Effector memory CD4-positive, alpha-beta T cell (primary cell): Measurements from ENCODE around the gene MDFIC.
A peak's percentile ranks its signal among the peaks of the same experiment; 100 is the strongest.

Experiments used
- DNase-seq, 3 donors: peaks; one replicate each; pipeline ENCODE4 v3.0.0-alpha.2; 2020
- H3K27ac ChIP-seq: 2 replicates; pipeline ENCODE4 v1.7.0; 2013; ENCODE audit warnings: mild to moderate bottlenecking, low read length, moderate library complexity; ENCODE audit not compliant: insufficient read depth, poor library complexity, severe bottlenecking
- H3K27me3 ChIP-seq: replicated peaks from 2 replicates; pipeline ENCODE4 v1.7.0; 2013; ENCODE audit warnings: mild to moderate bottlenecking, low read length; ENCODE audit not compliant: insufficient read depth, control insufficient read depth, poor library complexity, severe bottlenecking
- H3K36me3 ChIP-seq: 2 replicates; pipeline ENCODE4 v1.7.0; 2013; ENCODE audit warnings: mild to moderate bottlenecking, low read length, moderate library complexity; ENCODE audit not compliant: control insufficient read depth, insufficient read depth
- H3K4me1 ChIP-seq: 2 replicates; pipeline ENCODE4 v1.7.0; 2013; ENCODE audit warnings: low read length, mild to moderate bottlenecking; ENCODE audit not compliant: control insufficient read depth, insufficient read depth, poor library complexity, severe bottlenecking
- H3K4me3 ChIP-seq: 2 replicates; pipeline ENCODE4 v1.7.0; 2013; ENCODE audit warnings: low read length, low read depth, mild to moderate bottlenecking; ENCODE audit not compliant: insufficient read depth, poor library complexity, severe bottlenecking
- H3K9me3 ChIP-seq: 2 replicates; pipeline ENCODE4 v1.7.0; 2013; ENCODE audit warnings: mild to moderate bottlenecking, low read length, moderate library complexity; ENCODE audit not compliant: control insufficient read depth

MDFIC gene

DNA sequence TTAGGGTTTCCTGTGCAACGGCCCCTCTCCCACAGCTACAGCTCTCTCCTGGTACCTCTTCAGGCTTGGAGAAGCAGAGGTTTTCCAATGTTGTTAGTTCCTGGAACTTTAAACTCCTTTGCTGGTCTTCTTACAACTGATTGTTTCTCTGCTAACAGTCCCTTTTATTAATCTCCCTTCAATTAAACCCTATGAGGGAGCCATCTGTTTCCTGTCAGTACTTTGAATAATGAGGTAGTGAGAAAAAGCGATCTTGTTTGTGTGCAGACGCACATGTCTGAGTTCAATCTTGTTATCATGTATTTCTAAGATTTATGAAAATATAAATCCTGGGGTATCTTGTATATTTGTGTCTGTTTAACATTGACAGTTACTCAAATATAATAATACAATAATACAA, 102.4 kb downstream of the MDFIC start:
- Histone ChIP-seq H3K27me3 (no peaks in the 10 kb centered on the region), H3K4me1 (peaks cover 3% of the 10 kb centered on the region), H3K36me3 (no peaks in the 10 kb centered on the region), H3K27ac (peak overlapping the region; percentile 18), H3K4me3 (no peak overlapping the region), H3K9me3 (no peaks in the 10 kb centered on the region)
- DNase-seq: no peak

DNA sequence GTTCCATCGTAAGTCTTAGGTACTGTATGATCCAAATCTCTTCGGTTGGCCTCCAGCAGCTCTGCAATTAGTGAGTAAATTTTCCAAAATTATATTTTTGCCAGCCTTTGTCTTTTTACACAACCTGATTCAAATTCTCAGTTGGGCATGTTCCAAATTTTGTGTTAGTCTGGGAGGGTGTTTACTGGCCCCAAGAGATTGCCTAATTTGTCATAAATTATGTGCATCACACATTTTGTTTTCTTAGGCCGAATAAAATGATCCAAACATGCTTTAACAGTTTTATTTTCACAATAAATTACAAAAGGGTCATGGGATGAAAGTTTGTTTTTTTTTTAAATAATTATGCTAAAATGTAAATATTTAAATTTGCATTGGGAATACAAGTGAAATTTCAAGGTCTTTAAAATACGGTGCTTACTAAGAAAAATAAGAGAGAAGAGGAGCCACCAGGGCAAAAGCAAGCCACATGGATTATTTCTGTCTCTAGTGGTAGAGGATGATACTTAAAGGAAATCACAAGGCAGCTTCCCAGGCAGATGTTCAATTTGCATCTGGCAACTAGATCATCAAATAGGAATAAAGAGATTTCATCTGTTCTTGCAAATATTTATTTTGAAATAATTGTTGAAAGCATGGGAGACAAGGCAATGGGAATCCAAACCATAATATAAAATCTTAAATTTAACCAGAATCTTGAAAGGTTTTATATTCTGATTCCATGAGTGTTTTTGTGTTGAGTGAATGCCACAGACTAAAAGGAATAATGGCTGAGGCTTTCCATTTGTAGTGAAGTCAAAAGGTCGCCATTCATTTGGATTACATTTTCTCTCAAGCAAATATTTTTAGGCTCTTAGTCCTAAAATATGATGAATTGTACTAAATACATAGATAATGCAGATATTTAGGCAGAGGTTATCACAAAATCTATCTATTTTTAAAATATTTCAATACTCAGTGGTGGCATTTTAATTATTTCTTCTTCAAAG, 111.1 kb downstream of the MDFIC start:
- Histone ChIP-seq H3K4me3 (no peak overlapping the region), H3K27ac (no peak overlapping the region), H3K36me3 (no peaks in the 10 kb centered on the region), H3K4me1 (no peaks in the 10 kb centered on the region), H3K9me3 (no peaks in the 10 kb centered on the region), H3K27me3 (no peaks in the 10 kb centered on the region)
- DNase-seq: no peak

DNA sequence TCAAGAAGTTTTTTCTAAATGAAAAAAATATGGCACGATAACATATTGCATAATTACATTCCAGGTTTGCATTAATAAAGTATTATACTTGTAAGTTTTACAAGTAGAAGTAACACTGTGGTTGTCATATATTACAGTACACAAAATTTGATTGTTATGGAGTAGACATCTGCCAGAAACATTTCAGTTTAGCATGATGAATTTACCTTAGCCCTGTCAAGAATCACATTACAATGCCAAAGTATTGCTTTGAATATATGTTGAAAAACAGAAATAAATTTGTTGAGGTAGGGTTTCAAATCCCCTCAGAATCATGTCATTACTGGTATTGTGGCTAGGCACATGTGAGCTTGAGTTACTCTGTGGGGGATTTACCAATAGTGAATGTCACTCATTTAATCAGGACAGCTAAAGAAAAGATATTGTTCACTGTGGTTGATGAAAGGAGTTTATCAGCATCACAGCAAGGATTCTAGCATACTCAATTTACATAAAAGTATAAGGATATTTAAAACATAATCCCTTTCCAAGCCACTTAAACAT, 112.1 kb downstream of the MDFIC start:
- no peak overlapping the region for H3K4me3 ChIP-seq
- no peak for DNase-seq
- no peak overlapping the region for H3K27ac ChIP-seq
- H3K4me1 ChIP-seq: no peaks in the 10 kb centered on the region
- no peaks in the 10 kb centered on the region for H3K27me3 ChIP-seq
- no peaks in the 10 kb centered on the region for H3K9me3 ChIP-seq
- no peaks in the 10 kb centered on the region for H3K36me3 ChIP-seq

DNA sequence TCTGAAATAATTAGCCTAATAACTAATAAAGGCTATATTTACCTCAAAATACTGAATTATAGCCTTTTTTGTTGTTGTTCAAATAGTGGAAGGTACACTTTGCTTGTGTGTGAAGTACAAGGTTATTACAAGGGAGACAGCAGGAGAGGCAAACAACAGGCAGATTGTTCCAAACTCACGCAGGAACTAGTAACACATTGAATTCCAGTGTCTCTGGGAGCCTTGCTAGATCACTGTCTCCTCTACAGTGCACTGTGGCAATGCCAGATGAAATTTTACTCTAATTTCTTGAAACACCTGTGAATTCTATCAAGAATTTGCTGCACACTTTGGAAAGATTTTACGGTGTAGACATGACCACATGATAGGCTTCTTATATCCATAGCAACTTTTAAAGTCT, 112.6 kb downstream of the MDFIC start:
- no peaks in the 10 kb centered on the region for H3K36me3 ChIP-seq
- H3K4me1 ChIP-seq: no peaks in the 10 kb centered on the region
- no peak for DNase-seq
- no peak overlapping the region for H3K4me3 ChIP-seq
- no peaks in the 10 kb centered on the region for H3K9me3 ChIP-seq
- H3K27me3 ChIP-seq: no peaks in the 10 kb centered on the region
- H3K27ac ChIP-seq: no peak overlapping the region

DNA sequence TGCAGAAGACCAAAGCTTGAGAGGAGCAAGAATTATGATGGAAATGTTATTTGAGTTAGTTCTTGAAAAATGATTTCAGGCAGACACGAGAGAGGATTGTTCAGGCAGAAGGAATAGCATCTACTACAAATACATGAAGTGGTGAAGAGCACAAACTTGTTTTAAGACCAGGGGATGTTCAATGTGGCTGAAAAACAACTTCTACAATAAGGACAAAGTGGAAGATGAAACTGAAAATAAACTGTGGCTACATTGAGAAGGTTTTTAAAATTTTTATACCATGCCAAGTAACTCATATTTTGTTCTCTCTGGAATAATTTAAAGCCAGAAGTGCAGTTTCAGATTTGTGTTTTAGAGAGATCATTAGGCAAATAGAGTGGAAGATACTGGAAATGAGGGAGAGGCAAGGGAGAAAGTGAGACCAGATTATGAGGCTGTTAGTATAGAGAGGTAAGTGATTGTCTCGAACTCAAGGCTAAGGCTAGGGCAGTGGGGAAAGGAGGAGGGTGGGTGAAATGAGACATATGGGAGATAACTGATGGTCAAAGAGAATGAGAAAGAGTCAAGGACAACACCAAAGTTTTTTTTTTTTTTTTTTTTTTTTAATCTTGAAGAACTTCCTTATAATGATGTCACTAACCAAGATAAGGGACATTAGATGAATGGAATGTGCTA, 115.4 kb downstream of the MDFIC start:
- Histone ChIP-seq H3K36me3 (no peaks in the 10 kb centered on the region), H3K4me3 (no peak overlapping the region), H3K27me3 (no peaks in the 10 kb centered on the region), H3K27ac (no peak overlapping the region), H3K4me1 (no peaks in the 10 kb centered on the region), H3K9me3 (no peaks in the 10 kb centered on the region)
- DNase-seq: no peak

DNA sequence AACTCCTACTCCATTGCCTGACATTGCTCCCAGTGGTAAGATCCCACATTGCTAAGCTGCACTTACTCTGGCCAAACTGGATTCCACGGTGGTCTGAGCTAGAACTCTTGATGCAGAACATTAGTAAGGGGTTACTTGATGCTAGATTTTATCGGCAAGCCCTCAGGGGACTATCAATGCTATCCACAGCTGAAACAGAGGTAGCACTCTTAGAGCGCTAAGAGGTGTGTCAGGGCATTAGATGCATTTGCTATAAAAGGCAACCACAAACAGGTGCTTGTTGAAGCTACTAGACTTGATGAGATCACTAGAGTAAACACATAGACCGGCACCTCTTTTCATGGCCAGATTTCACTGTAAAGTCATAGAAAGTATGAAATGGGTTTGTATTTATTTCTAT, 116.3 kb downstream of the MDFIC start:
- Histone ChIP-seq H3K27ac (no peak overlapping the region), H3K4me3 (no peak overlapping the region)

DNA sequence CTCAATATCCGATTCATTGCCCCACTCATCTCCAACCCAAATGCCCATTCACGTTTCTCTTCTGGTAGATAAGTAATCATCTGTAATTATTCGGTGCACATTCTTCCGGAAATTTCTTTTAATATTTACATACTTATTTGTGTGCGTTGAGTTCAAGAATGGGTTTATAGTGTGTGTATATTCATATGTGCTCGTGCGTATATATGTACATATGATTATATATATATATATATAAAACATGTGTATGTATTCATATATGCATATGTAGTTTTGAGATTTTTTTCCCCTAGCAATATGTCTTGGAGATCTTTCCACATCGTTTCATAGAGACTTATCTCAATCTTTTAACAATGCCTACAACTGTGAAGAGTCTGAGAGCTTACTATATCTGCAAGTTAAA, 118.2 kb downstream of the MDFIC start:
- DNase-seq: no peak
- no peaks in the 10 kb centered on the region for H3K9me3 ChIP-seq
- H3K36me3 ChIP-seq: no peaks in the 10 kb centered on the region
- H3K27me3 ChIP-seq: no peaks in the 10 kb centered on the region
- H3K4me3 ChIP-seq: no peak overlapping the region
- no peak overlapping the region for H3K27ac ChIP-seq
- no peaks in the 10 kb centered on the region for H3K4me1 ChIP-seq

More for the DNA sequence above, 116.3 kb downstream of the MDFIC start:
- no peak for DNase-seq
- Histone ChIP-seq H3K4me1 (no peaks in the 10 kb centered on the region), H3K9me3 (no peaks in the 10 kb centered on the region), H3K36me3 (no peaks in the 10 kb centered on the region), H3K27me3 (no peaks in the 10 kb centered on the region)

DNA sequence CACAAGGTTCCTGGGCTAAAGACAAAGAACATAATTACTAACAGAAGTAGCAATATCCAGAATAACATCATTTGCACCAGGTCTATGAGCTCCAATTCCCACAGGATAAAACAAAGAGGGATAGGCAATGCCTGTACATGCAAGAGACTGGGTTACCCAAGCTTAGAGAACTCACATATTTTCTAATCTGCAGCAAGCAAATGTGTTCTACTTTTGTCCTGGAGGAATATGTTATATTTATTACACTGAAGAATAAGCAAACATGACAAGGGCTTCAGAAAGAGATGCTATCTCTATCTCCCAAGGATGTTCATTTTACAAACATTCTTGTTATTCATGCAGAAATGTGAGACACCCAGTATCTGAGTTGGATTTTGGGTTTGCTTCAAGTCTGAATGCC, 118.6 kb downstream of the MDFIC start:
- no peak overlapping the region for H3K27ac ChIP-seq
- no peaks in the 10 kb centered on the region for H3K4me1 ChIP-seq
- H3K4me3 ChIP-seq: no peak overlapping the region

DNA sequence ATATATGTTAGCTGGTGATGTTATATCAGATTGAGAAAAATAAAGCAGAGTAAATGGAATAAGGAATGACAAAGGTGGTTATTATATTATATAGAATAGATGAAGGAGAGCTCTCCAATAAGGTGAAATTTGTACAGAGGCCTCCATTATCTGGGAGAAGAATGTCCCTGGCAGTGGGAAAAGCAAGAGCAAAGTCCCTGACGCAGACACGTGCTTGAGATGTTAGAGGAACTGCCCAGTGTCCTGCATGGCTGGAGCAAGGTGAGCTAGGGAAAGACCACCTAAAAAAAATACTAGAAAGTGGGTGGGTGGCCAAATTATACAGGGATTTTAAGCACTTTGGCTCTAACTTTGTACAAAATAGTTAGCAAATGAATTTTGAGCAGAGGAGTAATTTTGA, 120.7 kb downstream of the MDFIC start:
- Histone ChIP-seq H3K9me3 (no peaks in the 10 kb centered on the region), H3K36me3 (no peaks in the 10 kb centered on the region), H3K4me3 (no peak overlapping the region), H3K27me3 (no peaks in the 10 kb centered on the region), H3K4me1 (no peaks in the 10 kb centered on the region), H3K27ac (no peak overlapping the region)
- no peak for DNase-seq

More for the DNA sequence above, 118.6 kb downstream of the MDFIC start:
- Histone ChIP-seq H3K36me3 (no peaks in the 10 kb centered on the region), H3K27me3 (no peaks in the 10 kb centered on the region), H3K9me3 (no peaks in the 10 kb centered on the region)
- DNase-seq: no peak

DNA sequence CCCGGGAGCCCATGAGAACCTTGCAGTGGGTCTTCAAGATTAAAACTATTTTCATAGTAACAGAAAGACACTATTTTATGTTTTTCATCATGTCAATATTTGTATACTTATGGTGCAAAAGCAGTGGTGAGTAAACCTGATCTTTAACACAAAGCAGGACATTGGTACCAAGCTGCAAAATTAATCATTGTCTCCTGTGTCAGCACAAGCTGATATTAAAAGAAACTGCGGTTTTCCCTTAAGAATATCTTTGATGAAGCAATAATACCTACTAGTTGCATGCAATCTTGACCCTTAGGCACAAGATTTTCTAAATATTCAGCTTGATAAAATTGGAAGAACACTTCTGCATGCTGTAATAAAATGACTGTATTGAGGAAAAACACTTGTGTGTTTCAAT, 121.7 kb downstream of the MDFIC start:
- no peaks in the 10 kb centered on the region for H3K9me3 ChIP-seq
- no peaks in the 10 kb centered on the region for H3K27me3 ChIP-seq
- H3K36me3 ChIP-seq: no peaks in the 10 kb centered on the region
- H3K27ac ChIP-seq: no peak overlapping the region
- DNase-seq: no peak
- H3K4me3 ChIP-seq: no peak overlapping the region
- H3K4me1 ChIP-seq: no peaks in the 10 kb centered on the region
